GM18505 (cell line): ENCODE measurements around the gene TNNI3K.
A peak's percentile ranks its signal among the peaks of the same experiment; 100 is the strongest.

ENCODE experiments used
- ATAC-seq: cut with Tn5 transposase; IDR thresholded peaks from one replicate; pipeline ENCODE4 v1.9.1; 2021; ENCODE audit not compliant: unreplicated experiment
- POLR2A ChIP-seq: IDR thresholded peaks from 4 replicates; pipeline ENCODE4 v1.6.1; 2011; ENCODE audit warnings: borderline replicate concordance; ENCODE audit not compliant: insufficient read depth, insufficient read length; ENCODE audit errors: extremely low read depth

TNNI3K gene

DNA sequence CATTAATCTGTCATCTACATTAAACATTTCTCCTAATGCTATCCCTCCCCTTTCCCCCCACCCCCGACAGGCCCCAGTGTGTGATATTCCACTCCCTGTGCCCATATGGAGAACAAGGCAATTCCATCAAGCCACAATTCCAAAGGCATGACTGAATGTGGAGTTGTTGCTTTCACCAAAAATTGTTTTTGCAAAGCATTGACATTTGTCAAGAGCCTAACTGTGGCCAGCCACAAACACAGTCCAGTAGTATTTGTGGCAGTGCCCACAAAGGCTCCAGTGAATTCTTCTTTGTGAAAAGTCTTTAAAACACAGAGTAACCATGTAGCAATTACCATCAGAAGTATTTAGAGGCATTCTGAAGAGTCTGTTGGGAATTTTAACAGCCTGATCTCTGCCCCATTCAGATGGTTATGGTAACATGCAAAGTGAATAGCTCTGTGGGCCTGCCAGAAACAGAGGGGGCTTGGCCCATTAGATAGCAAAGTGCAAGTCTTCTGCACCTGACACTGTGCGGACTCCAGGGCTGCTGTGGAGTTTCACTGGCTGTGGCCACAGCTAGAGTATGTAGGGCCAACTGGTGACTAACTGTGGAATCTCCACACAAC is 288.8 kb downstream of the TNNI3K start:
- no peak for TF ChIP-seq POLR2A
- no peak for ATAC-seq

DNA sequence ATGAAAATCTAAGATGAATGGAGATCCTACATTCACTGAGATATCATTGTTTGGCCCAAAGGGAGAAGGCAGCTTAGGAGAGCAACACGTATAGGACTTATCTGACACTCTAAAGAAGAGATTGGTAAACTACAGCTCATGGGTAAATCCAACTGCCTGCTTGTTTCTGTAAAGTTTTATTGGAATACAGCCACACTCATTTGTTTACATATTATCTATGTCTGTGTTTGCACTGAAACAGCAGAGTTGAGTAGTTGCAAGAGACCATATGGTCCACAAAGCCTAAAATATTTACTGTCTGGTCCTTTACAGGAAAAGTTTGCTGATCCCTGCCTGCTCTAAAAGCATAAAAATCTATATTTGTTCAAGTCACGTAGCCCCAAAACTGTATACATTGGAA is 291.5 kb downstream of the TNNI3K start:
- no peak for ATAC-seq
- TF ChIP-seq POLR2A = no peak

DNA sequence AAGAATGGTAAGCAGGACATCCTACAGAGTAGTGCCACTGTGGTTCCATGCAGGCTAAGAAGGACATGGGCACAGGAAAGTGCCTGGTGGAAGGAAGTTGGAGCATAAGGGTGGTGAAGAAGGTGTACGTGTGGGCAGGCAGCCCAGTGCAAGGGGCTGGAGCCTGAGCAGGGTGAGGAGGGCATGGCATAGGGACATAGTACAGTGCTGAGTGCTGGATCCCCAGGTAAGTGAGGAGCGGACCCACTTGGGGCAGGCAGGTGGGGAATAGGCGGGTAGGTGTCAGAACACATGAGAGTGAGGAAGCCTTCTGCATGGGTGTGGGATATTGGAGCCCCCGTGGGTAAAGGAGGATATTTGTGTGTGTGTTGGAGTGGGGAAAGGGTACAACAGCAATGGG is 292.9 kb downstream of the TNNI3K start:
- ATAC-seq = no peak
- TF ChIP-seq POLR2A = no peak

DNA sequence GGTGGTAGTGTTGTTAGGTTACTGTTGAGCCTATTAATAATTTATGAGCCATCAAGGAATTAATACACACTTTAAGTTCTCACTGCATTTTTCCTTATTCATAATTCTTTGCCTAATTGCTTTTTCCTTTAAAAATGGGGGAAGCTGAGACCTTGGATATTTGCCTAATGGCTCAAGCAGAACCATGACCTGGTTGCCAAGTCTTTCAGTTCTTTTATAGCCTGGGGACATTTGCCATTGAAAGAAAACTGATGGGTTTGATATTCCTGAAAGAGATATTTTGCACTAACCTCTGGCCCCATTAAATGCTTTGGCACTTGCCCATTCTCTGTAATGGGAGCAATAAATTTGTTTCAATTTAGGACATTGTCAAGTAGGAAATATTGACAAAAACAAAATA is 295.7 kb downstream of the TNNI3K start:
- ATAC-seq = no peak
- no peak for TF ChIP-seq POLR2A

DNA sequence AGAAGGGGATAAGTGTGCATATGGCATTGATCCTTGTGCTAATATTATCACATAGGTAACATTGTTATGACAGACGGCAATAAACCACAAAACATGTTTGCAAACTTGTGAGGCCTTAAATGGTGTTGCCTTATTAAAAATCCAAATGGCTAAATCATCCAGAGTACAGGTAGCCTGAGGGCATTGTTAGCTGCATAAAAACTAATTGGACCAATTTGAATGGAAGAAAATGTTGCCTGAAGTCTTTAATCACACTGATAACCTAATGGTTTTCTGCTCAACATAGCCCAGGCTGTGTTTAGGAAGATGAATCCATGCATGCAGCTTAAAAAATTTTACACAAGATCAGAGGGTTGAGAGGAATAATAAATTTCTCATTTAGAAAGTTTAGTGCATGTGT is 296.6 kb downstream of the TNNI3K start:
- no peak for TF ChIP-seq POLR2A
- ATAC-seq = no peak

DNA sequence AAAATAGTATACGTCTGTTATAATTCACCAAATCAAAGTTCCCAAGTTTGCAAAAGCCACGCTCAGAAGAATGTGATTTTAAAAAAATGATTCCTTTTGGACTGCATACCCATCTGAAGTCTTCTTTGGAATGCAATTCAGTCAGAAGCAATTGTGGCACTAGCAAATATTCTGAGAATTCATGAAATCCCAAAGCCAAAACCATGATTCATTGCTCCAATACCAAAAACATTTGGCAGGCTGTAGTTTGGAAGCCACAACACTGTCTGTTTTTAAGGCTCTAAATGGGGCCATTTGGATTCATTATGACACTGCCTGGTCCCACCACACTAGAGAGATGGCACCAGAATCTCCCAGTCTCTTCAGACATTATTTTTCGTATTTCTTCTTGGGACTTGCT is 299.1 kb downstream of the TNNI3K start:
- TF ChIP-seq POLR2A = no peak
- ATAC-seq = no peak

DNA sequence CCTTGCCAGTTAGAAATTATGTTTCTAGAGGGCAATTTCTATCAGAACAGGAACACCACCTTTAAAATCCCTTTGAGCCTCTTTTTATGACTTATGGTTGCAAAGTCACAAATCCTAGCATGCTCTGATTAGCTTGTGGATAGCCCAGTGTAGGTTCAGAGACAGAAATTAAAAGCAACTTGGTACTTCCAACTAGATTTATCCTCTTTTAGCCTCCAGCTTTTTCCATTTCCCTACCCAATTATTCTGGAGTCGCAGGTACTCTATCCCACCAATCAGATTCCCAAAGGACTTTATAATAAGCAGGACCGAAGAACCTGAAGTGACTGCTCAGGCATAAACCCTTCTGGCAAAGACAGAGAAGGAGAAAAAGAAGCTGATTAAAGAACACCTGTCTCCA is 310.6 kb downstream of the TNNI3K start:
- no peak for TF ChIP-seq POLR2A
- ATAC-seq = no peak

DNA sequence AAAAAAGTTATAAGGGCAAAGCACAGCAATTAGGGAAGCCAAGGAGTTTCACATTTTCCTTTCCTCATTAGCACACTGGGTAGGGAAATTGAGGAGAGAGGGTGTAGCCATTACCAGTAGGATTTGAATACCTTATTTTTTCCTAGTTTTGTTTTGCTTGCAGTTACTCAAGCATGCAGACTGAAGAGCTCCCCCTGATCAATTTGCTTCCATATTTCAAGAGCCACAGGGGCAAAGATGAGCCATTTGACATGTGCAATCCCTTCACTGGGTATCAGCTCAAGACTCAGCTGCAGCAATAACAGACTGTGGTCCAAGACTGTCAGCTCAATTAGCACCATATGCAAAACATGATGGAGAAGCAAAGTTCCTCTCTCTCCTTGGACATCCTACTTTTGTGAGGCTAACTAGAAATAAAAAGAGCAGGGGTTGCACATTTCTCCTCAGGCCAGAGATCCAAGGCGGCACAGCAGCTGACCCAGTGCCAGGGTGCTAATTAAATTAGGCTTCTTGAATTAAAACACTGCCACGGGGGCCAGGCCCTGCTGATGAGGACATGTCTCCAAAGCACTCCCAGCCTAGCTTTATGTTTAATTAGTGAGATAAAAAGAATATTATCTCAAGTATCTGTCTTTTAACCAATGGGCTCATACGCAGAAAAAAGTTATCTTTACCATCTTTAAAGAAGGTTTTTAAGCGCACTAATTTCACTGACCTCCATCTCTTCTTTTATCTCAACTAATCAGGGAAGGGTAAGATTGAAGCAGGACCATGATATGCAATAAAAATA is 314.0 kb downstream of the TNNI3K start:
- TF ChIP-seq POLR2A = no peak
- ATAC-seq = no peak

DNA sequence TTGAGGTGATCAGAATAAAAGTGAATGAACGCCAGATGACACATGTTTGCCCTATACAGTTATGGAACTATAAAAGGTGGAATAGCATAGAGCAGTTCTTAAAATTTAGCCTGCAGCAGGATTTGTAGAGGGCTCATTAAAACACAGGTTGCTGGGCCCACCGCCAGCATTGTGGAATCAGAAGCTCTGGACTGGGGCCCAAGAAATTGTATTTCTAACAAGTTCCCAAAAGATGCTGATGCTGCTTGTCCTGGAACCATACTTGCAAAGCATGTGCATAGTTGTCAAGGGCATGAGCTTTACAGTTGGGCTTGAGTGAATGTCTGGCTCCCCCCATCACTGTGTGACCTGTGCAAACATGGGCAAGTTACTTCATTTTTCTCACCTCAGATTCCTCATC is 314.7 kb downstream of the TNNI3K start:
- no peak for ATAC-seq
- no peak for TF ChIP-seq POLR2A

DNA sequence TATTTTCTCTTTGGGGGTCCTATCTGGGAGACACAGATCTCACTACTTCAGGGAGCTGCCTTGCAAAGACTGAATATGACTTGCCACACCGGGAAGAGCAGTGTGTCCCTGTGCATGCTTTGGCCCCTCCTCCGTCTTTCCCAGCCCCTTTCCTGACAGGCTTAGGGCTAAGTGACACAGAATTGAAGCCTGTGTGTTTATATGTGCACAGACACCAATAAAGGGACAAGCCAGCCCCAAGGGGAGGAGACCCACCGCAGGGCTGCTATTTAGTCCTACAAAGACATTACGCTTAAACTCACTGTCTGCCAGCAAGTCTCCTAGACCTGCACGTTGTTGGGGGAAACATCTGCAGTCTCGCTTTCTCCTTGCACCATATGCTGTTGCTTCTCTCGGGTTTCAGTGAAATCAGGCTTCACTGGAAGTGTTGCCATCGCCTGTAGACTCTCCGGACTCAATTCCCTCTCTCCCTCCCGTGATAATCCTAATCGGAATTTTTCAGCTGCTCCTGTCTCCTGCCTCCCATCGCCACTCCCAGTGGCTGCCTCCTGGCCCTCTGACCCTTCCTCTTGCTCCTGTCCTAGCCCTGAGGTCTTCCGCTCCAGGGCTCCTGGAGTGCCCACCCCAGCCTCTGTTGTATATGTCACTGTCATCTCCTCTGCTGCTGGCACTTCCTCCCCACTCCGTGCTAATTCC is 335.8 kb downstream of the TNNI3K start:
- ATAC-seq = no peak
- TF ChIP-seq POLR2A = no peak

DNA sequence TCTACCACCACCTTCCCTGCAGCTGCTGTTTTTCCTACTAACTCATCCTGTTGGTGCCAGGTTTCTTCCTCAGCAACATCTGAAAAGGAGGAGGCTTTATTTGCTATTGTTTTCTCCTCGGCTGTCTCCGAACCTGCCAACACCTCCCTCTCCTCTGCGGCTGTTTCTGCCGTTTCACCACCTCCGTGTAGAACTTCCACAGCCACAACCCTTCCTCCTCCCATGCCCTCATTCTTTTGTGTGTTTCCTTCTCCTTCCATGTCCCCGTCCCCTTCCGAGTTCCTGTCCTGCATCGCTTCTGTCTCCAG is 336.3 kb downstream of the TNNI3K start:
- no peak for TF ChIP-seq POLR2A
- no peak for ATAC-seq

DNA sequence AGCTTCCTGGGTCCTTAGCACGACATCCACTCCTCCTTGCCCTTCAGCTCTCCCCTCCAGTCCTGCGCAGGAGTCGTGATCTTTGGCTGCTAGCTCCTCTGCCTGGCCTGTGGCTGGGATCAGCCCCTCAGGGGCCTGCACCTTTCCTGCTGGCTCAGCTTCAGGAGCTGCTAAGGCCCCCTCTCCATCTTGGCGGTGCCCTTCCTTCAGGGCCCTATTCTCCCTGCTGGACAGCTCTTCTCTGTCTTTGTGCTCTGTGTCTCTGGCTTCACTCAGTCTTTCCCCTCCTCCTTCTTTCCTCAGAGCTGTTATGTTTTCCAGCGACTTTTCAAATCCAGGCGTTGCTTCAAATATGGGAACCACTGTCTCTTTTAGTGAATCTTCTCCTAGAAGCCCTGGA is 336.7 kb downstream of the TNNI3K start:
- TF ChIP-seq POLR2A = no peak
- ATAC-seq = no peak

DNA sequence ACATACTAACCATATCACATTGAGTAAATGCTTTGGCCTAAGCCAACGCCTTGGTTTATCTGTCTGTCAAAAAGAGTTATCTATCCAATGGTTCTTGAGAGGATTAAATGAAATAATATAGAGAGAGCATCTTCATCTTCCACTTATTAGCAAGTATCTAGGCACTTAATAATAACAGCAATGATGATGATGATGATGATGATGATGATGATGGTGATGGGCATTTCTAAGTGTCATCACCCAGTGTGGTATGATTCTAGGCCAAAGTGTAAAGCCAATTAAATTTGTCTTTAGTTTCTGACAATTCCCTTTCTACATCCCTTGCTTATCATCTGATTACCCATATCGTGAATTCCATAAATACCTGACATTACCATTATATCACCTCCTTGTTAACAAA is 342.9 kb downstream of the TNNI3K start:
- ATAC-seq = no peak
- TF ChIP-seq POLR2A = no peak

DNA sequence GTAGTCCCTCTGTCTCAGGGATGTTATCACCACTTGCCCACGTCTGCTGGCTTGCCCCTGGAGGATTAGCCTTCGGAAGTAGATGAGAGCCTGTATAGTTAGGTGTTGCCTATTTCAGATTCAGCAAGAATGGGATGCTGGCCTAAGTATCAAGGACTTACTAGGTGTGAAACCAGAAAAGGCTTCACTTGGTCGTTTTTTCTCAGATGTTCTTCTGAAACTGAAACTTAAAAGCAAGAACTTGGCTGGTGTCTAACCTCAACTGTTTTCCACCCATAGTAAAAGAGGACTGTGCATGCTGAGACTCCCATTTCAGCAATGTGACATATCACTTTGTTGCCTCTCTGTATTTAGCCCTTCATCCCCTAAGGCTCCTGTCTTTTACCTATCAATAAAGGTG is 344.2 kb downstream of the TNNI3K start:
- no peak for TF ChIP-seq POLR2A
- ATAC-seq = peak; percentile 100
